ENCODE data around the gene LRP6. TPM values are rescaled to one million over a fixed set of nuclear protein-coding genes. Genes with fewer than 3 reads are reported as not detected.
A peak's percentile ranks its signal among the peaks of the same experiment; 100 is the strongest.

Gene LRP6
- total RNA-seq, 1 experiment from 2014 or later: 72.8 TPM

DNA sequence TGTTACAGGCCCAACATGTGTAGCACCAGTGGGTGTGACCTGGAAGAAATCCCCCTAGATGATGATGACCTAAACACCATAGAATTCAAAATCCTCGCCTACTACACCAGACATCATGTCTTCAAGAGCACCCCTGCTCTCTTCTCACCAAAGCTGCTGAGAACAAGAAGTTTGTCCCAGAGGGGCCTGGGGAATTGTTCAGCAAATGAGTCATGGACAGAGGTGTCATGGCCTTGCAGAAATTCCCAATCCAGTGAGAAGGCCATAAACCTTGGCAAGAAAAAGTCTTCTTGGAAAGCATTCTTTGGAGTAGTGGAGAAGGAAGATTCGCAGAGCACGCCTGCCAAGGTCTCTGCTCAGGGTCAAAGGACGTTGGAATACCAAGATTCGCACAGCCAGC is 187.6 kb downstream of the LRP6 start (continued):
- TF ChIP-seq, protein P1, sequence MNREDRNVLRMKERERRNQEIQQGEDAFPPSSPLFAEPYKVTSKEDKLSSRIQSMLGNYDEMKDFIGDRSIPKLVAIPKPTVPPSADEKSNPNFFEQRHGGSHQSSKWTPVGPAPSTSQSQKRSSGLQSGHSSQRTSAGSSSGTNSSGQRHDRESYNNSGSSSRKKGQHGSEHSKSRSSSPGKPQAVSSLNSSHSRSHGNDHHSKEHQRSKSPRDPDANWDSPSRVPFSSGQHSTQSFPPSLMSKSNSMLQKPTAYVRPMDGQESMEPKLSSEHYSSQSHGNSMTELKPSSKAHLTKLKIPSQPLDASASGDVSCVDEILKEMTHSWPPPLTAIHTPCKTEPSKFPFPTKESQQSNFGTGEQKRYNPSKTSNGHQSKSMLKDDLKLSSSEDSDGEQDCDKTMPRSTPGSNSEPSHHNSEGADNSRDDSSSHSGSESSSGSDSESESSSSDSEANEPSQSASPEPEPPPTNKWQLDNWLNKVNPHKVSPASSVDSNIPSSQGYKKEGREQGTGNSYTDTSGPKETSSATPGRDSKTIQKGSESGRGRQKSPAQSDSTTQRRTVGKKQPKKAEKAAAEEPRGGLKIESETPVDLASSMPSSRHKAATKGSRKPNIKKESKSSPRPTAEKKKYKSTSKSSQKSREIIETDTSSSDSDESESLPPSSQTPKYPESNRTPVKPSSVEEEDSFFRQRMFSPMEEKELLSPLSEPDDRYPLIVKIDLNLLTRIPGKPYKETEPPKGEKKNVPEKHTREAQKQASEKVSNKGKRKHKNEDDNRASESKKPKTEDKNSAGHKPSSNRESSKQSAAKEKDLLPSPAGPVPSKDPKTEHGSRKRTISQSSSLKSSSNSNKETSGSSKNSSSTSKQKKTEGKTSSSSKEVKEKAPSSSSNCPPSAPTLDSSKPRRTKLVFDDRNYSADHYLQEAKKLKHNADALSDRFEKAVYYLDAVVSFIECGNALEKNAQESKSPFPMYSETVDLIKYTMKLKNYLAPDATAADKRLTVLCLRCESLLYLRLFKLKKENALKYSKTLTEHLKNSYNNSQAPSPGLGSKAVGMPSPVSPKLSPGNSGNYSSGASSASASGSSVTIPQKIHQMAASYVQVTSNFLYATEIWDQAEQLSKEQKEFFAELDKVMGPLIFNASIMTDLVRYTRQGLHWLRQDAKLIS (CRISPR knock-in tag; IDR thresholded peaks at IDR 0.05; ENCODE audit: borderline replicate concordance): no peak
- TF ChIP-seq, protein P2, sequence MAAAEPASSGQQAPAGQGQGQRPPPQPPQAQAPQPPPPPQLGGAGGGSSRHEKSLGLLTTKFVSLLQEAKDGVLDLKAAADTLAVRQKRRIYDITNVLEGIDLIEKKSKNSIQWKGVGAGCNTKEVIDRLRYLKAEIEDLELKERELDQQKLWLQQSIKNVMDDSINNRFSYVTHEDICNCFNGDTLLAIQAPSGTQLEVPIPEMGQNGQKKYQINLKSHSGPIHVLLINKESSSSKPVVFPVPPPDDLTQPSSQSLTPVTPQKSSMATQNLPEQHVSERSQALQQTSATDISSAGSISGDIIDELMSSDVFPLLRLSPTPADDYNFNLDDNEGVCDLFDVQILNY (CRISPR knock-in tag; IDR thresholded peaks at IDR 0.05): no peak
- no peak for TF ChIP-seq CREM (CRISPR knock-in tag; IDR thresholded peaks at IDR 0.05)
- no peak for TF ChIP-seq ZNF396 (CRISPR knock-in tag; IDR thresholded peaks at IDR 0.05; ENCODE audit: borderline replicate concordance)
- TF ChIP-seq, protein P3, sequence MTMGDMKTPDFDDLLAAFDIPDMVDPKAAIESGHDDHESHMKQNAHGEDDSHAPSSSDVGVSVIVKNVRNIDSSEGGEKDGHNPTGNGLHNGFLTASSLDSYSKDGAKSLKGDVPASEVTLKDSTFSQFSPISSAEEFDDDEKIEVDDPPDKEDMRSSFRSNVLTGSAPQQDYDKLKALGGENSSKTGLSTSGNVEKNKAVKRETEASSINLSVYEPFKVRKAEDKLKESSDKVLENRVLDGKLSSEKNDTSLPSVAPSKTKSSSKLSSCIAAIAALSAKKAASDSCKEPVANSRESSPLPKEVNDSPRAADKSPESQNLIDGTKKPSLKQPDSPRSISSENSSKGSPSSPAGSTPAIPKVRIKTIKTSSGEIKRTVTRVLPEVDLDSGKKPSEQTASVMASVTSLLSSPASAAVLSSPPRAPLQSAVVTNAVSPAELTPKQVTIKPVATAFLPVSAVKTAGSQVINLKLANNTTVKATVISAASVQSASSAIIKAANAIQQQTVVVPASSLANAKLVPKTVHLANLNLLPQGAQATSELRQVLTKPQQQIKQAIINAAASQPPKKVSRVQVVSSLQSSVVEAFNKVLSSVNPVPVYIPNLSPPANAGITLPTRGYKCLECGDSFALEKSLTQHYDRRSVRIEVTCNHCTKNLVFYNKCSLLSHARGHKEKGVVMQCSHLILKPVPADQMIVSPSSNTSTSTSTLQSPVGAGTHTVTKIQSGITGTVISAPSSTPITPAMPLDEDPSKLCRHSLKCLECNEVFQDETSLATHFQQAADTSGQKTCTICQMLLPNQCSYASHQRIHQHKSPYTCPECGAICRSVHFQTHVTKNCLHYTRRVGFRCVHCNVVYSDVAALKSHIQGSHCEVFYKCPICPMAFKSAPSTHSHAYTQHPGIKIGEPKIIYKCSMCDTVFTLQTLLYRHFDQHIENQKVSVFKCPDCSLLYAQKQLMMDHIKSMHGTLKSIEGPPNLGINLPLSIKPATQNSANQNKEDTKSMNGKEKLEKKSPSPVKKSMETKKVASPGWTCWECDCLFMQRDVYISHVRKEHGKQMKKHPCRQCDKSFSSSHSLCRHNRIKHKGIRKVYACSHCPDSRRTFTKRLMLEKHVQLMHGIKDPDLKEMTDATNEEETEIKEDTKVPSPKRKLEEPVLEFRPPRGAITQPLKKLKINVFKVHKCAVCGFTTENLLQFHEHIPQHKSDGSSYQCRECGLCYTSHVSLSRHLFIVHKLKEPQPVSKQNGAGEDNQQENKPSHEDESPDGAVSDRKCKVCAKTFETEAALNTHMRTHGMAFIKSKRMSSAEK (CRISPR knock-in tag; IDR thresholded peaks at IDR 0.05; ENCODE audit: borderline replicate concordance): no peak
- TF ChIP-seq ZBTB21 (CRISPR knock-in tag; IDR thresholded peaks at IDR 0.05; ENCODE audit: borderline replicate concordance): no peak
- no peak for TF ChIP-seq TP53 (CRISPR knock-in tag; IDR thresholded peaks at IDR 0.05)
- TF ChIP-seq, protein P4, sequence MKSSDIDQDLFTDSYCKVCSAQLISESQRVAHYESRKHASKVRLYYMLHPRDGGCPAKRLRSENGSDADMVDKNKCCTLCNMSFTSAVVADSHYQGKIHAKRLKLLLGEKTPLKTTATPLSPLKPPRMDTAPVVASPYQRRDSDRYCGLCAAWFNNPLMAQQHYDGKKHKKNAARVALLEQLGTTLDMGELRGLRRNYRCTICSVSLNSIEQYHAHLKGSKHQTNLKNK (CRISPR knock-in tag; IDR thresholded peaks at IDR 0.05): no peak
- TF ChIP-seq, protein P5, sequence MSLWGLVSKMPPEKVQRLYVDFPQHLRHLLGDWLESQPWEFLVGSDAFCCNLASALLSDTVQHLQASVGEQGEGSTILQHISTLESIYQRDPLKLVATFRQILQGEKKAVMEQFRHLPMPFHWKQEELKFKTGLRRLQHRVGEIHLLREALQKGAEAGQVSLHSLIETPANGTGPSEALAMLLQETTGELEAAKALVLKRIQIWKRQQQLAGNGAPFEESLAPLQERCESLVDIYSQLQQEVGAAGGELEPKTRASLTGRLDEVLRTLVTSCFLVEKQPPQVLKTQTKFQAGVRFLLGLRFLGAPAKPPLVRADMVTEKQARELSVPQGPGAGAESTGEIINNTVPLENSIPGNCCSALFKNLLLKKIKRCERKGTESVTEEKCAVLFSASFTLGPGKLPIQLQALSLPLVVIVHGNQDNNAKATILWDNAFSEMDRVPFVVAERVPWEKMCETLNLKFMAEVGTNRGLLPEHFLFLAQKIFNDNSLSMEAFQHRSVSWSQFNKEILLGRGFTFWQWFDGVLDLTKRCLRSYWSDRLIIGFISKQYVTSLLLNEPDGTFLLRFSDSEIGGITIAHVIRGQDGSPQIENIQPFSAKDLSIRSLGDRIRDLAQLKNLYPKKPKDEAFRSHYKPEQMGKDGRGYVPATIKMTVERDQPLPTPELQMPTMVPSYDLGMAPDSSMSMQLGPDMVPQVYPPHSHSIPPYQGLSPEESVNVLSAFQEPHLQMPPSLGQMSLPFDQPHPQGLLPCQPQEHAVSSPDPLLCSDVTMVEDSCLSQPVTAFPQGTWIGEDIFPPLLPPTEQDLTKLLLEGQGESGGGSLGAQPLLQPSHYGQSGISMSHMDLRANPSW (CRISPR knock-in tag; conservative IDR thresholded peaks at IDR 0.05; ENCODE audit: low read depth): no peak
- no peak for TF ChIP-seq ZNF317 (CRISPR knock-in tag; IDR thresholded peaks at IDR 0.05; ENCODE audit: borderline replicate concordance, low read depth)

DNA sequence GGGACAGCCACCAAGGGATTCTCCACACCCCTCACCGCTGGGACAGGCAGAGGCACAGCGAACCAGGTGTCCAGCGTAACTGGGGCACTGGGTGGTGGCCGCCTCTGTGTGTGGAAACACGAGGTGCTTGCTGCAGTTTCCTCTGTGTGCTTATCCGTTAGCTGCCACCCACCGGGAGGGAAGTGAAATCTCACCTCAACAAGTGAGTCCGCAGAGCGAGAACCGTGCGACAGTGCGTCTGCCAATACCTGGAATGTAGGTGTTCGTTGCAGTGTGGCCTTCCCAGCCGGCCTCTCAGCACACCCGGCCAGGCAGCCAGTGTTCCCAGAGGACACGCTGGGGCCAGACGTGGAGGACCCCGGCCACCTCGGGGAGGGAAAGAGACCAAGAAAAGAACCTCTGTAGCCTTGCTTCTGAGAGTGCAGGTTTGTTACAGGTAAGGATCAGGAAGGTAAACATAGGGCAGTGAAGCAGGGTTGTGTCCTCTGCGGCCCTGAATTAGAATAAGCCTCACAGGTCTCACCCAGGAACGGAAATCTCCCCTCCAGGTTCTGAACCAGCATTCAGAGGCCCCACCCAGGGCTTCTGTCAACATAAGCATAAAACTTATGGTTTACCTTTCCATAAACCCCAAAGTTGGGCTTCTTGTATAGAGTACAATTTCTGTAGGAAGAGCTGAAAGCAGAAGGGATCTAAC is 194.6 kb downstream of the LRP6 start:
- Mint-ChIP-seq H3K27ac (no peak overlapping the region), H3K9me3 (no peaks in the 10 kb centered on the region), H3K27me3 (ENCODE audit: low read depth) (no peaks in the 10 kb centered on the region), H3K4me1 (peaks cover 41% of the 10 kb centered on the region), H3K36me3 (no peaks in the 10 kb centered on the region), H3K4me3 (no peak overlapping the region)
- ATAC-seq (peak; percentile 43), DNase-seq (ENCODE audit: low spot score) (no peak)
- ChIA-PET POLR2A (no interaction called here), CTCF (interaction anchor here (0.9 to 1.6 kb wide), 4 partner anchors 10 to 212 kb away, joined by 3 to 6 read pairs (median 4); no protein-coding TSS in a partner anchor)
- TF ChIP-seq, protein P3 (CRISPR knock-in tag; IDR thresholded peaks at IDR 0.05; ENCODE audit: borderline replicate concordance): no peak
- peak; percentile 34; the same call in 1 of the 2 replicates for TF ChIP-seq FOXP1 (CRISPR knock-in tag; IDR thresholded peaks at IDR 0.05; ENCODE audit: borderline replicate concordance)

All from WTC11 (cell line).